Endodermal cell (in vitro differentiated cells): Measurements from ENCODE around the gene CD3D. TPM values are rescaled to one million over a fixed set of nuclear protein-coding genes. Genes with fewer than 3 reads are reported as not detected.

Experiments used
- DNase-seq: peaks from one replicate; pipeline ENCODE4 v3.0.0-alpha.2; 2017
- H3K27ac ChIP-seq: 2 replicates; pipeline ENCODE4 v1.5.1; 2013; ENCODE audit warnings: mild to moderate bottlenecking, low read depth, low read length, moderate library complexity
- H3K27me3 ChIP-seq: 2 replicates; pipeline ENCODE4 v1.6.1; 2013; ENCODE audit warnings: mild to moderate bottlenecking, low read length, moderate library complexity; ENCODE audit not compliant: insufficient read depth, control insufficient read depth, poor library complexity, severe bottlenecking
- H3K36me3 ChIP-seq: 2 replicates; pipeline ENCODE4 v1.7.0; 2013; ENCODE audit warnings: mild to moderate bottlenecking, low read length, moderate library complexity; ENCODE audit not compliant: control insufficient read depth, insufficient read depth
- H3K4me1 ChIP-seq: one replicate; pipeline ENCODE4 v1.7.0; 2013; ENCODE audit warnings: low read length; ENCODE audit not compliant: control insufficient read depth, insufficient read depth
- H3K4me3 ChIP-seq: 2 replicates; pipeline ENCODE4 v1.5.1; 2013; ENCODE audit warnings: mild to moderate bottlenecking, low read length, moderate library complexity
- H3K9ac ChIP-seq: 2 replicates; pipeline ENCODE4 v1.6.1; 2013; ENCODE audit warnings: mild to moderate bottlenecking, low read length, moderate library complexity; ENCODE audit not compliant: poor library complexity, severe bottlenecking; ENCODE audit errors: extremely low read depth
- H3K9me3 ChIP-seq: 2 replicates; pipeline ENCODE4 v1.6.1; 2013; ENCODE audit warnings: mild to moderate bottlenecking, low read length, moderate library complexity; ENCODE audit not compliant: control insufficient read depth
- H3K27ac Mint-ChIP-seq: 2 replicates; pipeline ENCODE4 v1.8.0; 2020; ENCODE audit warnings: mixed read lengths
- H3K27me3 Mint-ChIP-seq: 2 replicates; pipeline ENCODE4 v1.8.0; 2021; ENCODE audit warnings: mild to moderate bottlenecking, mixed read lengths; ENCODE audit not compliant: insufficient read depth
- H3K36me3 Mint-ChIP-seq: 2 replicates; pipeline ENCODE4 v1.8.0; 2020; ENCODE audit warnings: low read depth, mixed read lengths
- H3K4me1 Mint-ChIP-seq: 2 replicates; pipeline ENCODE4 v1.8.0; 2020; ENCODE audit warnings: mixed read lengths
- H3K4me3 Mint-ChIP-seq: 2 replicates; pipeline ENCODE4 v1.8.0; 2020; ENCODE audit warnings: mild to moderate bottlenecking, moderate library complexity, mixed read lengths
- H3K9me3 Mint-ChIP-seq: 2 replicates; pipeline ENCODE4 v1.8.0; 2020; ENCODE audit warnings: mild to moderate bottlenecking, mixed read lengths
- WGBS, 2 experiments: methylation state at CpG; one replicate each; pipeline versions ENCODE4 v1.1.5 to v1.1.7; 2013; ENCODE audit warnings: missing lambda C conversion rate in 2 of 2, mixed read lengths in 1 of 2; ENCODE audit not compliant: insufficient coverage in 1 of 2, insufficient read length in 1 of 2; 5-methylcytosine and 5-hydroxymethylcytosine counted together
- total RNA-seq, 2 donors: library from RNA; stranded (reverse); fragmentation: NEBNext Ultra II Directional in 1 of 2; extraction: Animal tissue kit (Norgen Biotek cat#: 25700) in 1 of 2; gene quantifications; 2 replicates in 1 of 2; 3 replicates in 1 of 2; pipeline ENCODE4 v1.2.1, GENCODE V29; 2021
- TF ChIP-seq, protein P1 (sequence below): fragments of 200-600 bp; sonication (generic); conservative IDR thresholded peaks from 2 replicates; pipeline ENCODE4 v1.5.0; 2021; ENCODE audit warnings: antibody characterized with exemption, mild to moderate bottlenecking

The CD3D gene
- total RNA-seq, 2 donors from 2014 or later: 0.92 TPM; not detected in 1

GRCh38 chr11:118313242-118313641 is 29.3 kb downstream of the CD3D start:
- WGBS, 2 experiments: 96 to 100% methylated on average over 2 of the region's 4 CpGs
- Histone ChIP-seq H3K9me3 (peaks cover 4% of the 10 kb centered on the region), H3K4me3 (no peak overlapping the region), H3K27me3 (no peaks in the 10 kb centered on the region), H3K9ac (no peak overlapping the region), H3K4me1 (peaks cover 20% of the 10 kb centered on the region), H3K27ac (no peak overlapping the region), H3K36me3 (no peaks in the 10 kb centered on the region)
- Mint-ChIP-seq H3K27ac (no peak overlapping the region), H3K9me3 (peaks cover 5% of the 10 kb centered on the region), H3K27me3 (peaks cover 13% of the 10 kb centered on the region), H3K4me3 (no peak overlapping the region), H3K36me3 (no peaks in the 10 kb centered on the region), H3K4me1 (peaks cover 39% of the 10 kb centered on the region)
- DNase-seq: no peak
- TF ChIP-seq, protein P1, sequence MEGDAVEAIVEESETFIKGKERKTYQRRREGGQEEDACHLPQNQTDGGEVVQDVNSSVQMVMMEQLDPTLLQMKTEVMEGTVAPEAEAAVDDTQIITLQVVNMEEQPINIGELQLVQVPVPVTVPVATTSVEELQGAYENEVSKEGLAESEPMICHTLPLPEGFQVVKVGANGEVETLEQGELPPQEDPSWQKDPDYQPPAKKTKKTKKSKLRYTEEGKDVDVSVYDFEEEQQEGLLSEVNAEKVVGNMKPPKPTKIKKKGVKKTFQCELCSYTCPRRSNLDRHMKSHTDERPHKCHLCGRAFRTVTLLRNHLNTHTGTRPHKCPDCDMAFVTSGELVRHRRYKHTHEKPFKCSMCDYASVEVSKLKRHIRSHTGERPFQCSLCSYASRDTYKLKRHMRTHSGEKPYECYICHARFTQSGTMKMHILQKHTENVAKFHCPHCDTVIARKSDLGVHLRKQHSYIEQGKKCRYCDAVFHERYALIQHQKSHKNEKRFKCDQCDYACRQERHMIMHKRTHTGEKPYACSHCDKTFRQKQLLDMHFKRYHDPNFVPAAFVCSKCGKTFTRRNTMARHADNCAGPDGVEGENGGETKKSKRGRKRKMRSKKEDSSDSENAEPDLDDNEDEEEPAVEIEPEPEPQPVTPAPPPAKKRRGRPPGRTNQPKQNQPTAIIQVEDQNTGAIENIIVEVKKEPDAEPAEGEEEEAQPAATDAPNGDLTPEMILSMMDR: no peak

- H3K36me3 ChIP-seq: no peaks in the 10 kb centered on the region
- WGBS, 2 experiments: 96 to 100% methylated on average over 2 of the region's 2 CpGs
- Mint-ChIP-seq H3K4me3 (no peak overlapping the region), H3K9me3 (peaks cover 4% of the 10 kb centered on the region), H3K27ac (no peak overlapping the region), H3K27me3 (peaks cover 13% of the 10 kb centered on the region), H3K4me1 (peaks cover 38% of the 10 kb centered on the region), H3K36me3 (no peaks in the 10 kb centered on the region)
- no peak overlapping the region for H3K9ac ChIP-seq
- DNase-seq: no peak
- H3K27ac ChIP-seq: no peak overlapping the region
- H3K9me3 ChIP-seq: no peaks in the 10 kb centered on the region
- peaks cover 20% of the 10 kb centered on the region for H3K4me1 ChIP-seq
- H3K27me3 ChIP-seq: no peaks in the 10 kb centered on the region
- no peak overlapping the region for H3K4me3 ChIP-seq
- TF ChIP-seq, protein P1: no peak
Measured at GRCh38 chr11:118312328-118312727, 30.2 kb downstream of the CD3D start.

GRCh38 chr11:118311518-118311917 is 31.0 kb downstream of the CD3D start:
- no peak overlapping the region for H3K9ac ChIP-seq
- no peak for DNase-seq
- no peaks in the 10 kb centered on the region for H3K9me3 ChIP-seq
- H3K4me1 Mint-ChIP-seq: peaks cover 30% of the 10 kb centered on the region
- H3K27me3 ChIP-seq: no peaks in the 10 kb centered on the region
- no peak overlapping the region for H3K27ac Mint-ChIP-seq
- no peaks in the 10 kb centered on the region for H3K36me3 ChIP-seq
- no peaks in the 10 kb centered on the region for H3K36me3 Mint-ChIP-seq
- 86 to 87% methylated on average over 3 to 4 of the region's 4 CpGs for WGBS, 2 experiments
- peaks cover 13% of the 10 kb centered on the region for H3K27me3 Mint-ChIP-seq
- H3K9me3 Mint-ChIP-seq: no peaks in the 10 kb centered on the region
- H3K4me1 ChIP-seq: peaks cover 20% of the 10 kb centered on the region
- TF ChIP-seq, protein P1: no peak
- no peak overlapping the region for H3K4me3 Mint-ChIP-seq
- no peak overlapping the region for H3K27ac ChIP-seq
- H3K4me3 ChIP-seq: no peak overlapping the region
